Putamen (tissue), 1 donor: Measurements from ENCODE around the gene DLL1.

Experiments
- DNase-seq: peaks from one replicate; pipeline ENCODE4 v3.0.0-alpha.2; 2016; ENCODE audit warnings: low spot score

Gene DLL1

GRCh38 chr6:170283212-170284081 is 7.4 kb downstream of the DLL1 start:
- no peak for DNase-seq

- DNase-seq, result no peak
These were observed 8.2 kb downstream of the DLL1 start for GRCh38 chr6:170282512-170283158.

- no peak for DNase-seq
These were observed 9.3 kb downstream of the DLL1 start for GRCh38 chr6:170281331-170282292.

- DNase-seq, result no peak
These were observed 10.2 kb downstream of the DLL1 start for GRCh38 chr6:170280689-170281045.

GRCh38 chr6:170279977-170280688 is 10.7 kb downstream of the DLL1 start:
- no peak for DNase-seq

- no peak for DNase-seq
These were observed 11.5 kb downstream of the DLL1 start for GRCh38 chr6:170279426-170279825.

- no peak for DNase-seq
These were observed 12.2 kb downstream of the DLL1 start for GRCh38 chr6:170278743-170279094.

GRCh38 chr6:170277893-170278742 is 12.8 kb downstream of the DLL1 start:
- no peak for DNase-seq

GRCh38 chr6:170276369-170277057 is 14.4 kb downstream of the DLL1 start:
- DNase-seq, result no peak

- DNase-seq, result no peak
These were observed 15.9 kb downstream of the DLL1 start for GRCh38 chr6:170274713-170275560.

- no peak for DNase-seq
These were observed 17.2 kb downstream of the DLL1 start for GRCh38 chr6:170273681-170274080.

GRCh38 chr6:170273191-170273590 is 17.7 kb downstream of the DLL1 start:
- DNase-seq, result no peak

- no peak for DNase-seq
These were observed 18.4 kb downstream of the DLL1 start for GRCh38 chr6:170272341-170273065.

- no peak for DNase-seq
These were observed 19.0 kb downstream of the DLL1 start for GRCh38 chr6:170271771-170272314.

GRCh38 chr6:170270984-170271593 is 19.8 kb downstream of the DLL1 start:
- no peak for DNase-seq

GRCh38 chr6:170269846-170270541 is 20.9 kb downstream of the DLL1 start:
- no peak for DNase-seq

- no peak for DNase-seq
These were observed 21.6 kb downstream of the DLL1 start for GRCh38 chr6:170269151-170269845.
